ENCODE data around the gene TXNDC17. TPM values are rescaled to one million over a fixed set of nuclear protein-coding genes. Genes with fewer than 3 reads are reported as not detected.
"Not testable (repeated sequence)": the region's sequence is repeated elsewhere in the genome, so short reads cannot be mapped to it uniquely, and the experiment has no call there.

TXNDC17 gene
- total RNA-seq (2014; rRNA removed; shearing (Covaris generic)) = 62.0 and 66.1 TPM in 2 replicates

DNA sequence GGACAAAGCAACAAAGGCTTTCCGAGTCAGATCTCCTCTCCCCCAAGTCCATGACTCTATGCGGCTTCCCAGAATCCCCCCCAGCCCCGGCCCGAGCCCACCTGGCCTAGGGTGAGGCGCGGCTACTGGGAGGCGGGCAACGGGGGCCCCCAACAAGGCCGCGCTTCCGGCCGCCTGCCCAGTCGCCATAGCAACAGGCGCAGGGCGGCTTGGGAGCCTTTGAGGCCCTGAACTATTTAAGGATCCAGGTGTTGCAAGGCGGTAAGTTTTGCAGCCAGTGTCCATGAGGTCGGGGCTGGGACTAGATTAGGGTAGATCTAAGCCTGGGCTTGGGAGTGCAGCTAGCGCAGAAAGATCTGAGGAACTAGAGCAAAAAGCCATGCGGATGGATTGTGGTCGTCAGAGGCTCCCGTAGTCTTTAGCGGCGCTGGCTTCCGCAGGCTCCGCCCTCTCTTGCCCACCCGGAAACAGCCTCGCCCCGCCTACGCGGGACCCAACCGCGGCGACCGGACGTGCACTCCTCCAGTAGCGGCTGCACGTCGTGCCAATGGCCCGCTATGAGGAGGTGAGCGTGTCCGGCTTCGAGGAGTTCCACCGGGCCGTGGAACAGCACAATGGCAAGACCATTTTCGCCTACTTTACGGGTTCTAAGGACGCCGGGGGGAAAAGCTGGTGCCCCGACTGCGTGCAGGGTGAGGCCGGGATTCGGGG, at the start of gene TXNDC17, which contains the start of gene KIAA0753:
TSS of gene TXNDC17 (plus strand) at position 525 of the 711 bp plus-strand sequence. CDS start at position 548, 23 bp downstream.
TSS of gene KIAA0753 (minus strand) at position 176 of the 711 bp plus-strand sequence. CDS start 5,608 bp downstream, outside the sequence.
- Histone ChIP-seq H3K27ac (peak within 1 kb of the TSS; percentile 76), H3K36me3 (peaks cover 7% of the 10 kb centered on the region), H3K27me3 (no peaks in the 10 kb centered on the region), H3K9me3 (replicated peaks) (no peaks in the 10 kb centered on the region), H3K4me1 (0 out of 2 replicates have a peak, but pooled peaks cover 8% of the 10 kb centered on the region), H3K4me3 (peak within 1 kb of the TSS; percentile 68)
- peak; percentile 87 to 89 for DNase-seq

DNA sequence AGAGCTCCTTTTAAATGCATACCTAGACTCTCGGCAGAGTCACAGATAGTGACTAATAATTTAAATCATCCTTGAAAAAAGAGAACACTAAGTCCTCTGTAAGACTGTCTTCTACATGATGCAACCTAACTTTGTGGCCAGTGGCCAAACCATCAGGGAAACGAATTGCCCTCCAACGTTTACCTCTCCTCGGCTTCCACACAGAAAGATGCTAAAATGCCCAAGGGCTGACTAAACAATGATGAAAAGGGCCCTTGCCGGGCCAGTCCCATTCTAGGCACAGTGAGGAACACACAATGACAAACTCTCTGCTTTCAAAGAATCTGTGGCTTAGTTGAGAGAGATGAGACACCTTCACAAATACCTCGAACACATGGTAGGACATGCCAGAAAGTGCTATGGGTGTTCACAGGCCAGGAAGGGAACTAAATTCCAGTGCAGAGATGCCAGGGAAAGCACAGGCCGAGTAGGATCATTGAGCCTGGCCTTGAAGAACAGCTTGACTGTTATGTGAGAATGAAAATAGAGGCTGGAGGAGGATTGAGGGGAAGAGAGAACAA, 49.2 kb upstream of the TXNDC17 start:
- H3K4me1 ChIP-seq = peaks cover 11% of the 10 kb centered on the region
- no peak overlapping the region for H3K4me3 ChIP-seq
- H3K36me3 ChIP-seq = peaks cover 22% of the 10 kb centered on the region
- no peak for DNase-seq
- H3K9me3 ChIP-seq (replicated peaks) = no peaks in the 10 kb centered on the region
- no peaks in the 10 kb centered on the region for H3K27me3 ChIP-seq
- no peak overlapping the region for H3K27ac ChIP-seq

DNA sequence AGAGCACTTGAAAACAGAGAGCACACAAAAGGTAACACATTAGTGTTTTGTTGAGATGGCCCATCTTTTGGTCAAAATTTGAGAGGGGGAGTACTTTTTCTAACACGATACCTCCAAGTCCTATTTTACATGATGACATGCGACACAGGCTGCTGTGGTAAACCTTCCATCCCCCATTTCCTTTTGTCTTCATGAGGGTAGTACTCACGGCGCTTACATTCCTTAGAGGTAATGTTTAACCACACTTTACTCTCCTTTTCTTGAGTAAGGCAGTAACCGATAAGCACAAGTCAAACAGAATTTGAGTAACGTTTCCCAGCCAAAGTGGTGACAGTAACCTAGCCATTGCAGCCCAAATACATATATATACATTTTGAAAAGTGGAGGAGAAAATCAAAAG, 48.7 kb upstream of the TXNDC17 start:
- Histone ChIP-seq H3K27me3 (no peaks in the 10 kb centered on the region), H3K27ac (no peak overlapping the region), H3K9me3 (replicated peaks) (no peaks in the 10 kb centered on the region), H3K36me3 (peaks cover 18% of the 10 kb centered on the region), H3K4me3 (no peak overlapping the region), H3K4me1 (peaks cover 14% of the 10 kb centered on the region)
- no peak for DNase-seq

DNA sequence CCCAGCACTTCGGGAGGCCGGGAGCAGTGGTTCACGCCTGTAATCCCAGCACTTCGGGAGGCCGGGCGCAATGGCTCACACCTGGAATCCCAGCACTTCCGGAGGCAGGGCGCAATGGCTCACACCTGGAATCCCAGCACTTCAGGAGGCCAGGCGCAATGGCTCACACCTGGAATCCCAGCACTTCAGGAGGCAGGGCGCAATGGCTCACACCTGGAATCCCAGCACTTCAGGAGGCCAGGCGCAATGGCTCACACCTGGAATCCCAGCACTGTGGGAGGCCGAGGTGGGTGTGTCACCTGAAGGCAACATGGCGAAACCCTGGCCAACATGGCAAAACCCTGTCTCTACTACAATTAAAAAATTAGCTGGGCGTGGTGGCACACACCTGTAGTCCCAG, 47.5 kb upstream of the TXNDC17 start:
- Histone ChIP-seq H3K36me3 (peaks cover 17% of the 10 kb centered on the region), H3K4me1 (peaks cover 14% of the 10 kb centered on the region)
- not testable (repeated sequence) for H3K4me3 ChIP-seq; H3K9me3 ChIP-seq (replicated peaks); H3K27me3 ChIP-seq; DNase-seq; H3K27ac ChIP-seq

DNA sequence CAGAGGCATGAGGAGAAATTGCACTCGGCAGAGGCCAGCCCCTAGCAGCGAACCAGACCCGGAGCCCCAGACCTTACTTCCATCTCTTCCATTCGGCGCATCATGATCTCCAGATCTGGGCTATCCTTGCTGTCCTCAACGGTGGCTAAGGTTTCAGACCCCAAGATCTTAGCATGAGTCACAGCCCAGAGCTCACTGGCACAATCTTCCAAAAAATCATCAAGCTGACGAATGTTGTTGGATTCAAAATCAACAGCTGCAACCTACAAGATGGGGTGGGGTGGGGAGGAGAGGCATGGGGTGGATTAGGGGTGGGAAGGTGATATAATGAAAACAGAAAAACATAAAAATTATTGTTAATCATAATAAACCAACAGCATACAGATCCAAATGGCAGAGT, 44.8 kb upstream of the TXNDC17 start:
- peak overlapping the region; percentile 30 for H3K27ac ChIP-seq
- H3K4me1 ChIP-seq = peaks cover 14% of the 10 kb centered on the region
- no peaks in the 10 kb centered on the region for H3K27me3 ChIP-seq
- DNase-seq = peak; percentile 39 to 66
- H3K4me3 ChIP-seq = no peak overlapping the region
- H3K9me3 ChIP-seq (replicated peaks) = no peaks in the 10 kb centered on the region
- peaks cover 11% of the 10 kb centered on the region for H3K36me3 ChIP-seq

DNA sequence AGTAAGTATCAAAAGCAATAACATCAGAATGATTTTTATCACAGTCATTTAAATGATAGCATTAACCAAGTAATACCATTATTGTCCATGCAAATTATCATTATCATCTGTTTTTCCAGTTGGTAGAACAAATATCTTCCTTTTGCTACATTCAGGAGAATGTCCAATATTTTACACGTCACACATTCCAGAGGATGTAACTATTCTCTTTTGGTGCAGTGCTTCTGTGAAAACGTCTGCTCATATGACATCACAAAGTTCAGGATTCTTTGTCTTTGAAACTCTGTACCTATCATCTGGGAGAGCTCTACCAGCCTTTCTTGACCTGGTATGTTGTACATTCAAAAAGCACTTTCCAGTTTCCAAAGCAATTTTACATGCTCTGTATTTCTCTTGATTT, 44.3 kb upstream of the TXNDC17 start:
- H3K27me3 ChIP-seq = no peaks in the 10 kb centered on the region
- H3K4me1 ChIP-seq = peaks cover 14% of the 10 kb centered on the region
- no peak overlapping the region for H3K4me3 ChIP-seq
- peak overlapping the region; percentile 4; the same call in 1 of the 2 replicates for H3K27ac ChIP-seq
- H3K9me3 ChIP-seq (replicated peaks) = no peaks in the 10 kb centered on the region
- peak in 1 of 2 experiments; percentile 11 for DNase-seq
- H3K36me3 ChIP-seq = peaks cover 11% of the 10 kb centered on the region

DNA sequence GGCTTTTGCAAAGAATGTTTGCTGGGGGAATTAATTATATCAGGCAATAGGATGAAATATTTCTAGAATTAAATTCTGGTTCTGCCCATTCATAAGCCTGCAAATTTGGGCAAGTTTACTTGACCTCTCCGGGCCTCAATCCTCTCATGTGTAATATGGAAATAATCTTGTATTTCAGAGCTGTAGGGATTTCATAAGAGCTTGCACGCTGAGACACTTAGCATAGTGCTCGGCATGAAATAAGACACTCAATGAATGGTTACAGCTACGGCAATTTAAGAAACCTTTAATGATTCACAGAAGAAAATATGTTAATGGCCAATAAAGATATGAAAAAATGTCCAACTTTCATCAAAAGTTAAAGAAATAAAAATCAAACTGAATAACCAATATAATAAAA, 43.9 kb upstream of the TXNDC17 start:
- H3K4me1 ChIP-seq = peaks cover 14% of the 10 kb centered on the region
- H3K4me3 ChIP-seq = no peak overlapping the region
- H3K27me3 ChIP-seq = no peaks in the 10 kb centered on the region
- no peaks in the 10 kb centered on the region for H3K9me3 ChIP-seq (replicated peaks)
- no peak for DNase-seq
- peaks cover 11% of the 10 kb centered on the region for H3K36me3 ChIP-seq
- peak overlapping the region; percentile 4; the same call in 1 of the 2 replicates for H3K27ac ChIP-seq

DNA sequence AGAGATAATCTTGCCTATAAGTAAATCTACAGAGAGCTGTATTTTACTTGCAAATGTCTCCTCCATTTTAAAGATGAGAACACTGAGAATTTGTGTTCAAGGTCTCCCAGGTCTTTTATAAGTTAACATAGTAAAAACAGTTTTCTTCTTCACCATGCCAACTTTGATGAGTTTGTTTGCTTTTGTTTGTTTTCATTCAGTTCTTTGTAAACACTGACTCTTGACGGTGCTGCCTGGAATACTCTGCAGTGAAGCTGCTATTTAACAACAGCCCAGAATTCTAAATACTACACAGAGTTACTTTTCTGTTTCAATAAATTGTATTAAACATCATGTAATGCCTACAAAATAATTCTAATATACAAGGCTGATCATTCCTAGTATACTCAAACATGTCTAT, 43.1 kb upstream of the TXNDC17 start:
- DNase-seq = no peak
- Histone ChIP-seq H3K27ac (no peak overlapping the region), H3K27me3 (no peaks in the 10 kb centered on the region), H3K4me3 (no peak overlapping the region), H3K36me3 (peaks cover 11% of the 10 kb centered on the region), H3K4me1 (peaks cover 14% of the 10 kb centered on the region), H3K9me3 (replicated peaks) (no peaks in the 10 kb centered on the region)

DNA sequence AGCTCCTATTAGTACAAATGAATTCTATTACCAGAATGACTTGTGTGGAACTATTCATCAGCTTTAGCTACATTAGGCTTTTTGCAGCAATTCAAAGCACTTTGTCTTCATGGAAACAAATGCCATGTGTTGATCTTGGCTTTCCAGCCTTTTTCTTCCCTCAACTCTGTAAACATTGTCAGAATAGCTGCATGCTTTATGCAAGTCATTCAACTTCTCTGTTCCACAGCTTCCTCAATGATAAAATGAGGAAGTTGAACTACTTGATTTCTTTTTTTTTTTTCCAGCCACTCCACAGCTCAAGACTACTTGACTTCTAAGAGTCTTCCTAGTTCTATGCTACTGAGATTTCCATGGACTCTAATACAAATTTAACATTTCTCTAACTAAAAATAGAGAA, 41.5 kb upstream of the TXNDC17 start:
- peaks cover 9% of the 10 kb centered on the region for H3K36me3 ChIP-seq
- H3K27ac ChIP-seq = no peak overlapping the region
- H3K27me3 ChIP-seq = no peaks in the 10 kb centered on the region
- H3K9me3 ChIP-seq (replicated peaks) = no peaks in the 10 kb centered on the region
- DNase-seq = no peak
- no peak overlapping the region for H3K4me3 ChIP-seq
- H3K4me1 ChIP-seq = peaks cover 14% of the 10 kb centered on the region

DNA sequence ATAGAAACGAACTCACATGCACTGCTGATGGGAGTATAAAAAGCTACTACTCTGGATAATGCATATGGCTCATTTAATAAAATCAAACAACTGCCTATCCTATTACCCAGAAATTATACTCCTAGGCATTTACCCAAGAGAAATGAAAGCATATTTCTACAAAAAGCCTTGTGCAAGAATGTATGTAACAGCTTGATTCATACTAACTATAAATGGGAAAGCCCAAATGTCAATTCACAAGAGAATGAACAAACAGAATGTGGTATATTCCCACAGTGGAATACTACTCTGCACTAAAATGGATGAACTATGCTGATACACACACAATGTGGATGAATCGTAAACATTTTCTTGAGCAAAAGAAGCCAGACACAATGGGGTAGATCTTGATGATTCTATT, 38.7 kb upstream of the TXNDC17 start:
- Histone ChIP-seq H3K4me1 (no peaks in the 10 kb centered on the region; the same call in 1 of the 2 replicates), H3K9me3 (replicated peaks) (no peaks in the 10 kb centered on the region), H3K4me3 (no peak overlapping the region), H3K27me3 (no peaks in the 10 kb centered on the region), H3K36me3 (peaks cover 3% of the 10 kb centered on the region), H3K27ac (no peak overlapping the region)
- DNase-seq = no peak

DNA sequence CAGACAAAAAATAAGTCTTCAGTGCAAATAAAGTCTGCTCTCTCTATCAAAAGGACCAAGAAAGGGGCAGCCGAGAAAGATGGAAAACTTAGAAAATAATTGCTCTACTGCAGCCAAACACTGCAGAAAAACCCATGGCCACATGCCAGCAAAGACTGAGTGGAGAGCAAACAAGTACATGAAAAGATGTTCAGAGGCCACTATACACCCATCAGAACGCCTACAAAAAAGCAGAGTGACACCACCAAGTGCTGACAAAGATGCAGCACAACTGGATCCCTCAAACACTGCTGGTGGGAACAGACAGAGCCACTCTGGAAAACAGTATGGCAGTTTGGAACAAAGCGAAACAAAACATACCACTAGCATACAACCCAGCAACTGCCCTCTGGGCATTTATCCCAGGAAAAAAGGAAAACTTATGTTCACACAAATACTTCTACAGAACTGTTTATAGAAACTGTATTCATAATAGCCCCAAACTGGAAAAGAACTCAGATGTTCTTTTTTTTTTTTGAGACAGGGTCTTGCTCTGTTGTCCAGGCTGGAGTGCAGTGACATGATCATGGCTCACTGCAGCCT, 37.0 kb upstream of the TXNDC17 start:
- Histone ChIP-seq H3K4me3 (no peak overlapping the region), H3K27me3 (no peaks in the 10 kb centered on the region), H3K36me3 (peaks cover 8% of the 10 kb centered on the region), H3K27ac (no peak overlapping the region), H3K9me3 (replicated peaks) (no peaks in the 10 kb centered on the region), H3K4me1 (no peaks in the 10 kb centered on the region)
- DNase-seq = peak; percentile 19 to 45

DNA sequence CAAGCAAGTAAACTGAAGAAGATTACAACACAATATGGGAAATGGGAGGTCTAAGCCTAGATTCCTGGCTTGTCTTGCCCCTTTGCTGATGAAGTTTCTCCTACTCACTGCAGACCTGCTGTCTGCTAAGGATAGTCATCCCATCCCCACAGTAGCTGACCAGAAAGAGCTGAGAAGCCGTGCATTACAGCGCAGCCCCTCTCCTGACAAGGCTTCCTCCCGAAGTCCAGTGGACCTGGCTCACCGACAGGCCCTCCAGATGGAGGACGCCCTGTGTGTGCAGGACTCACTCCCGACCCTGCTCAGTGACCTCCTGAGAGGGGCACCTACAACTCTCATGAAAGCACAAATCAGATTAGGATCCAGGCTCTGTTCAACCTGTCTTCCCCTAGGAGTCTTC, 35.7 kb upstream of the TXNDC17 start:
- no peak overlapping the region for H3K4me3 ChIP-seq
- H3K27me3 ChIP-seq = no peaks in the 10 kb centered on the region
- no peaks in the 10 kb centered on the region for H3K4me1 ChIP-seq
- DNase-seq = no peak
- H3K27ac ChIP-seq = no peak overlapping the region
- H3K9me3 ChIP-seq (replicated peaks) = no peaks in the 10 kb centered on the region
- peaks cover 12% of the 10 kb centered on the region for H3K36me3 ChIP-seq

DNA sequence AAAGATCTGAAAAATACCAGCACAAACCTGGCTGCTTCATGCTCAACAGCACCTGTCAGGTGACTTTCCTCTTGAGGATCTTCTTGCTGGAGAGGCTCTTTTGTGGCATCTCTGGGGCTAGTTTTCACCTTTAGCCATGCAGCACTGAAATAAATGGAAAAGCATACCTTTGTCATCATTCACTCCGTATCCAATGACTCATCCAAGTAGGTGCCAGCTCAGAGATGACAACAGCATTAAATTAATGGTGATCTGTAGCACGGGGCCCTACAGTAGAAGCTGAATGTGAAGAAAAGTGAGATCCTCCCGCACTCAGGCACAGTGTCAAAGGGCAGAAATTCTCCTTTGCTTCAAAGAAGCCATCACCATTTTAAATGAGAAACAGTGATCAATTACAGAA, 32.5 kb upstream of the TXNDC17 start:
- Histone ChIP-seq H3K4me3 (no peak overlapping the region), H3K27ac (no peak overlapping the region), H3K4me1 (no peaks in the 10 kb centered on the region), H3K27me3 (no peaks in the 10 kb centered on the region), H3K9me3 (replicated peaks) (no peaks in the 10 kb centered on the region), H3K36me3 (peaks cover 12% of the 10 kb centered on the region)
- no peak for DNase-seq

DNA sequence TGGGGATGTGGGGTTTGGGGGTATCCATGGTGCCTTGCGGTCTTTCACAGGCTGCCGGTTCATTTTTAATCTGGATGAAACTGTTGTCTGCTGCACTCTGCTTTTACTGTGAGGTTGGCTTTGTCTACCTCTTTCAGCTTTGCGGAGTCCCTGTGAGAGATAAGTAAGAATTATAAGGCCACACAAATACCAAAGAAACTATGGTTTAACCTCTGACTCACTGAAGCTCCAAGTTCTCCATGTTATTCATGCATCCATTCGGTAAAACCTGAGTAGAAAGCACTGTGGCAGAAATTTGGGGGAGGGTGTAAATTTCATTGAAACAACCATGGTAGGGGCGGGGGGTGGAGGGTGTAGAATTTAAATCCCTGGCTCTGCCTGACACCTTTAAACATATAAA, 30.8 kb upstream of the TXNDC17 start:
- DNase-seq = no peak
- peaks cover 12% of the 10 kb centered on the region; the same call in 1 of the 2 replicates for H3K36me3 ChIP-seq

DNA sequence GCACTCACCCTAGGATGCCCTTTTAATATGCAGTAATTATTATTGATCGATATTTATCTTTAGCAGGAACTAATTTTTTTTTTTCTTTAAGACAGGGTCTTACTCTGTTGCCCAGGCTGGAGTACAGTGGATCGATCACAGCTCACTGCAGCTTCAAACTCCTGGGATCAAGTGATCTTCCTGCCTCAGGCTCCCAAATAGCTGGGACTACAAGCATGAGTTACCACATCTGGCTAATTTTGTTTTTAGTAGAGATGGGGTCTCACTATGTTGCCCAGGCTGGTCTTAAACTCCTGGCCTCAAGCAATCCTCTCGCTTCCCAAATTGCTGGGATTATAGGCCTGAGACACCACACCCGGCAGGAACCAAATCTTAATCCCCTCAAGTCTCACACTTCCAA, 29.6 kb upstream of the TXNDC17 start:
- DNase-seq = no peak

More for the DNA sequence above, 30.8 kb upstream of the TXNDC17 start:
- Histone ChIP-seq H3K9me3 (replicated peaks) (no peaks in the 10 kb centered on the region), H3K27ac (no peak overlapping the region), H3K27me3 (no peaks in the 10 kb centered on the region), H3K4me1 (no peaks in the 10 kb centered on the region), H3K4me3 (no peak overlapping the region)

More for the DNA sequence above, 29.6 kb upstream of the TXNDC17 start:
- Histone ChIP-seq H3K9me3 (replicated peaks) (no peaks in the 10 kb centered on the region), H3K27me3 (no peaks in the 10 kb centered on the region), H3K27ac (no peak overlapping the region), H3K4me1 (no peaks in the 10 kb centered on the region), H3K4me3 (no peak overlapping the region), H3K36me3 (peaks cover 12% of the 10 kb centered on the region; the same call in 1 of the 2 replicates)
